Skeletal muscle cell (primary cell): ENCODE data around the gene DNLZ.
A peak's percentile ranks its signal among the peaks of the same experiment; 100 is the strongest.

ENCODE experiments used
- DNase-seq: peaks from one replicate; pipeline ENCODE4 v3.0.0-alpha.2; 2010; ENCODE audit warnings: low read depth
- H3K4me3 ChIP-seq: 2 replicates; pipeline ENCODE4 v1.5.1; 2011; ENCODE audit warnings: low read depth, mild to moderate bottlenecking, control low read depth, low read length, moderate library complexity

The DNLZ gene

GRCh38 chr9:136379003-136379287 is 15.4 kb upstream of the DNLZ start:
- no peak for DNase-seq
- H3K4me3 ChIP-seq, result no peak overlapping the region

GRCh38 chr9:136378170-136379002 is 14.8 kb upstream of the DNLZ start:
- no peak for DNase-seq
- no peak overlapping the region for H3K4me3 ChIP-seq

GRCh38 chr9:136377341-136378169 is 14.0 kb upstream of the DNLZ start:
- H3K4me3 ChIP-seq, result no peak overlapping the region
- no peak for DNase-seq

GRCh38 chr9:136376457-136376856 is 12.9 kb upstream of the DNLZ start:
- DNase-seq, result no peak
- H3K4me3 ChIP-seq, result no peak overlapping the region

- H3K4me3 ChIP-seq, result no peak overlapping the region
- no peak for DNase-seq
Observed at GRCh38 chr9:136375096-136375495, 11.6 kb upstream of the DNLZ start.

GRCh38 chr9:136374183-136374575 is 10.6 kb upstream of the DNLZ start:
- DNase-seq, result no peak
- no peak overlapping the region for H3K4me3 ChIP-seq

- H3K4me3 ChIP-seq, result no peak within 1 kb of the TSS
- DNase-seq, result no peak
Observed at GRCh38 chr9:136373300-136374182, 10.0 kb upstream of the DNLZ start, which contains the start of gene CARD9. Gene CARD9 (minus strand): TSS chr9:136373669. CDS start chr9:136372078, 1,591 bp downstream.

GRCh38 chr9:136372561-136373299 is 9.2 kb upstream of the DNLZ start:
- no peak overlapping the region for H3K4me3 ChIP-seq
- peak; percentile 47 for DNase-seq

GRCh38 chr9:136372006-136372405 is 8.5 kb upstream of the DNLZ start:
- no peak overlapping the region for H3K4me3 ChIP-seq
- no peak for DNase-seq

- DNase-seq, result no peak
- H3K4me3 ChIP-seq, result no peak overlapping the region
Observed at GRCh38 chr9:136371533-136371880, 8.0 kb upstream of the DNLZ start.

GRCh38 chr9:136370687-136371532 is 7.4 kb upstream of the DNLZ start:
- no peak for DNase-seq
- H3K4me3 ChIP-seq, result no peak overlapping the region

GRCh38 chr9:136370037-136370436 is 6.5 kb upstream of the DNLZ start:
- no peak for DNase-seq
- no peak overlapping the region for H3K4me3 ChIP-seq

- no peak for DNase-seq
- no peak overlapping the region for H3K4me3 ChIP-seq
Observed at GRCh38 chr9:136368190-136368589, 4.6 kb upstream of the DNLZ start.

GRCh38 chr9:136367296-136368145 is 4.0 kb upstream of the DNLZ start:
- DNase-seq, result no peak

GRCh38 chr9:136366826-136367225 is 3.3 kb upstream of the DNLZ start:
- no peak overlapping the region for H3K4me3 ChIP-seq

More at GRCh38 chr9:136367296-136368145, 4.0 kb upstream of the DNLZ start:
- H3K4me3 ChIP-seq, result no peak overlapping the region

GRCh38 chr9:136365775-136366222 is 2.3 kb upstream of the DNLZ start:
- no peak overlapping the region for H3K4me3 ChIP-seq
- no peak for DNase-seq

More at GRCh38 chr9:136366826-136367225, 3.3 kb upstream of the DNLZ start:
- no peak for DNase-seq
